ENCODE results near the gene PIK3R3.

PIK3R3 gene

DNA sequence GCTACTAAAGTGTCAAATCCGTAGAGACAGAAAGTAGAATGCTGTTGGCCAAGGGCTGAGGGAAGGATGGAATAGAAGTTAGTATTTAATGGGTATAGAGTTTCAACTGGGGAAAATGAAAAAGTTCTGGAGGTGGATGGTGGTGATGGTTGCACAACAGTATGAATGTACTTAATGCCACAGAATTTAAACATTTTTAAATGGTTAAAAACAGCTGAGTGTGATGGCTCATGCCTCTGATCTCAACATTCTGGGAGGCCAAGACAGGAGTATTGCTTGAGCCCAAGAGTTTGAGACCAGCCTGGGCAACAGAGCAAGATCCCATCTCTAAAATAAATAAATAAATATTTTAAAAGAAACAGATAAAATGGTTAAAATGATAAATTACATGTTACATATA lies 44.5 kb downstream of the PIK3R3 start:
- DNase-seq (ENCODE audit: extremely low read depth, insufficient read length): no peak
- Histone ChIP-seq H3K4me3 (replicated peaks; ENCODE audit: low read depth, low read length) (no peak overlapping the region), H3K36me3 (ENCODE audit: control insufficient read depth, insufficient read depth, low read length) (no peaks in the 10 kb centered on the region), H3K27me3 (replicated peaks; ENCODE audit: control insufficient read depth, insufficient read depth, low read length) (no peaks in the 10 kb centered on the region)
- TF ChIP-seq, protein P1, sequence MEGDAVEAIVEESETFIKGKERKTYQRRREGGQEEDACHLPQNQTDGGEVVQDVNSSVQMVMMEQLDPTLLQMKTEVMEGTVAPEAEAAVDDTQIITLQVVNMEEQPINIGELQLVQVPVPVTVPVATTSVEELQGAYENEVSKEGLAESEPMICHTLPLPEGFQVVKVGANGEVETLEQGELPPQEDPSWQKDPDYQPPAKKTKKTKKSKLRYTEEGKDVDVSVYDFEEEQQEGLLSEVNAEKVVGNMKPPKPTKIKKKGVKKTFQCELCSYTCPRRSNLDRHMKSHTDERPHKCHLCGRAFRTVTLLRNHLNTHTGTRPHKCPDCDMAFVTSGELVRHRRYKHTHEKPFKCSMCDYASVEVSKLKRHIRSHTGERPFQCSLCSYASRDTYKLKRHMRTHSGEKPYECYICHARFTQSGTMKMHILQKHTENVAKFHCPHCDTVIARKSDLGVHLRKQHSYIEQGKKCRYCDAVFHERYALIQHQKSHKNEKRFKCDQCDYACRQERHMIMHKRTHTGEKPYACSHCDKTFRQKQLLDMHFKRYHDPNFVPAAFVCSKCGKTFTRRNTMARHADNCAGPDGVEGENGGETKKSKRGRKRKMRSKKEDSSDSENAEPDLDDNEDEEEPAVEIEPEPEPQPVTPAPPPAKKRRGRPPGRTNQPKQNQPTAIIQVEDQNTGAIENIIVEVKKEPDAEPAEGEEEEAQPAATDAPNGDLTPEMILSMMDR (IDR thresholded peaks at IDR 0.05; ENCODE audit: insufficient read depth, low read length, poor library complexity, severe bottlenecking): no peak

DNA sequence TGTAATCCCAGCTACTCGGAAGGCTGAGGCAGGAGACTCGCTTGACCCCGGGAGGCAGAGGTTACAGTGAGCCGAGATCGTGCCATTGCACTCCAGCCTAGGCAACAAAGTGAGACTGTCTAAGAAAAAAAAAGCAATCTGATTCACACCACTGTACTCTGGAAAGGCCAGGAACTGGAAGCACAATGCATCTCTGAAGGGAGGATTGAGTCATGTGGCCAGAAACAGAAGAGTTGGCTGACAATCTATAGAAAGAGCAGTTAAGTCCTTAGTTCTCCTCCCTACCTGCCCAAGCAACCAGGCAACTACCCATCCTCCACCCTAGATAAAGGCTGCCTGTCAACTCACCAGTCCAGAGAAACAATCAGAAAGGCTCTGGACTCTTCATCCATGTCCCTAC lies 45.9 kb downstream of the PIK3R3 start:
- no peak overlapping the region for H3K4me3 ChIP-seq (replicated peaks; ENCODE audit: low read depth, low read length)
- TF ChIP-seq, protein P1 (IDR thresholded peaks at IDR 0.05; ENCODE audit: insufficient read depth, low read length, poor library complexity, severe bottlenecking): no peak
- H3K36me3 ChIP-seq (ENCODE audit: control insufficient read depth, insufficient read depth, low read length): no peaks in the 10 kb centered on the region
- no peak for DNase-seq (ENCODE audit: extremely low read depth, insufficient read length)
- no peaks in the 10 kb centered on the region for H3K27me3 ChIP-seq (replicated peaks; ENCODE audit: control insufficient read depth, insufficient read depth, low read length)

DNA sequence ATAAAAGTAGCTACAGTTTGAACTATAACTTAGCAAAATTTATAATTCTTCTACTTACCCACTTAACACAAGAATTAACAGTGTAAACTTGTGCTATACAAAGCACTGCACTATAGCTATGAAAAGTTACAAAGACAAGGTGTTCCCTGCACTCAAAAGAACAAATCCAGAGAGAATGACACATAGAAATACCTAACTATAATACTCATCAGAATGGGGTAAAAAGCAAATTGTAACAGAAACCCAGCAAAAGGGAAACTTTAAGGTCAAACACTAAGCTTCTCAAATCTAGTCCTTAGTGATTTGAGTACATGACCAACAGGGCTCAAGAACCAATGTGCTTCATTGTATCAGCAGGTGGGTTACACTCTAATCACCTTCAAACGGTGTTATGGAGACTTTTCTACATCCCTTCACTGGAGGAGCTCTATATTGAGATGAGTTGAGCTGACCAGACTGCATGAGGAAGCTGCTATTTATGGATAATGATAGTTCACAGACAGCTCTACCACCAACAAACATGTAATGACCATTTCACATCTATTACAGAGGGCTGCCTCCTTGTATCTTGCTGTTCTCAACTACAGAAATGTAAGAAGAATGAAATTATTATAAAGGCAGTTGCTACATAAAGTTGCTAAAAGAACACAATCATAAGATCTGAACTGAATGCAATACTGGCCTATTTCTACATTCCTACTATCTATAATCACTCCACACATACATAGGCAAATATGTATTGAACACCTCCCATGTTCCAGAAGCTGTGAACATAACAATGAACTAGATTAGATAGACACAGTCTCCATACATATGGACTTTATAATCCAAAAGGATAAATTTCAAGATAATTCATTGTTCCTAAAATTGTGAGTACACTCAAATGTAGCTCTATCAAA lies 47.6 kb downstream of the PIK3R3 start:
- no peak overlapping the region for H3K4me3 ChIP-seq (replicated peaks; ENCODE audit: low read depth, low read length)
- no peak for DNase-seq (ENCODE audit: extremely low read depth, insufficient read length)
- TF ChIP-seq, protein P1 (IDR thresholded peaks at IDR 0.05; ENCODE audit: insufficient read depth, low read length, poor library complexity, severe bottlenecking): no peak
- no peaks in the 10 kb centered on the region for H3K36me3 ChIP-seq (ENCODE audit: control insufficient read depth, insufficient read depth, low read length)
- no peaks in the 10 kb centered on the region for H3K27me3 ChIP-seq (replicated peaks; ENCODE audit: control insufficient read depth, insufficient read depth, low read length)

DNA sequence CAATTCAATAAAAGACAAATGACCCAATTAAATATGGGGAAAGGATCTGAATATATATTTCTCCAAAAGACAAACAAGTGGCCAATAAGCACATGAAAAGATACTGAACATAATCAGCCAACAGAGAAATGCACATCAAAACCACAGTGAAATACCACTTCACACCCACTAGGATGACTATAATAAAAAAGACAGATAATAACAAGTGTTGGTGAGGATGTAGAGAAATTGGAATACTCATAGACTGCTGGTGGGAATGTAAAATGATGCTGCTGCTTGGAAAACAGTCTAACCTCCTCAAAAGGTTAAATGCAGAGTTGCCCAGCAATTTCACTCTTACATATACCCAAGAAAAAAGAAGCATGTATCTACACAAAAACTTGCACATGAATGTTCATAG lies 48.9 kb downstream of the PIK3R3 start:
- TF ChIP-seq, protein P1 (IDR thresholded peaks at IDR 0.05; ENCODE audit: insufficient read depth, low read length, poor library complexity, severe bottlenecking): no peak
- no peak for DNase-seq (ENCODE audit: extremely low read depth, insufficient read length)
- Histone ChIP-seq H3K4me3 (replicated peaks; ENCODE audit: low read depth, low read length) (no peak overlapping the region), H3K36me3 (ENCODE audit: control insufficient read depth, insufficient read depth, low read length) (no peaks in the 10 kb centered on the region), H3K27me3 (replicated peaks; ENCODE audit: control insufficient read depth, insufficient read depth, low read length) (no peaks in the 10 kb centered on the region)

DNA sequence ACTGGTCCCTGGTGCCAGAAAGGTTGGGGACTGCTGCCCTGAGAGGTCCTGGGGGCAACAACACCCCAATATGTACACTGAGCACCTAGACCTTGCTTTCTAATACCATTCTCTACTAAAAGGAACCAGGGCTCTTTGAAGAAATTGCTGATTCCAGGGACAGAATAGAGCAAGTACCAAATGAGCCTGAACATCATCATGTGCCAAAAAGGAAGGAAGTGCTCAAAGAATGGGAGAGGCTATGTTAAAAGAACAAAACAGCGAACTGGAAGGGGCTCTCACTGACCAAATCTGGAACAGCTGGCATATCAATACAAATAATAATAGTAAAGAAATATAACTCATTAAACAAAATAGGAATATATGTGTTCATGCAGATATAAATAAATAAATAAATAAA lies 50.8 kb downstream of the PIK3R3 start:
- no peak overlapping the region for H3K4me3 ChIP-seq (replicated peaks; ENCODE audit: low read depth, low read length)
- H3K36me3 ChIP-seq (ENCODE audit: control insufficient read depth, insufficient read depth, low read length): no peaks in the 10 kb centered on the region
- TF ChIP-seq, protein P1 (IDR thresholded peaks at IDR 0.05; ENCODE audit: insufficient read depth, low read length, poor library complexity, severe bottlenecking): no peak
- H3K27me3 ChIP-seq (replicated peaks; ENCODE audit: control insufficient read depth, insufficient read depth, low read length): no peaks in the 10 kb centered on the region
- DNase-seq (ENCODE audit: extremely low read depth, insufficient read length): no peak
